HL-60 (cell line): Measurements from ENCODE around the gene CHD2.

Experiments
- DNase-seq, 2 experiments: peaks; one replicate each; pipeline ENCODE4 v3.0.0-alpha.2; 2010 to 2020; ENCODE audit warnings: low read depth in 1 of 2, low spot score in 1 of 2
- H3K27ac ChIP-seq: fragments of 250-450 bp; sonication (Bioruptor Pico); replicated peaks from 2 replicates; pipeline ENCODE4 v1.5.1; 2020; ENCODE audit warnings: mild to moderate bottlenecking, moderate library complexity
- H3K27me3 ChIP-seq: fragments of 250-450 bp; sonication (Bioruptor Pico); 2 replicates; pipeline ENCODE4 v1.5.1; 2021; ENCODE audit warnings: mild to moderate bottlenecking, moderate library complexity; ENCODE audit not compliant: insufficient read depth, poor library complexity, severe bottlenecking
- H3K4me3 ChIP-seq: replicated peaks from 2 replicates; pipeline ENCODE4 v1.5.1; 2011; ENCODE audit warnings: mild to moderate bottlenecking, control low read depth, low read length; ENCODE audit not compliant: insufficient read depth
- CTCF ChIP-seq: IDR thresholded peaks from one replicate; pipeline ENCODE4 v1.5.1; 2011; ENCODE audit warnings: low read length, control low read depth, inconsistent platforms; ENCODE audit not compliant: insufficient read depth
- GABPA ChIP-seq: IDR thresholded peaks from 2 replicates; pipeline ENCODE4 v1.6.1; 2012; ENCODE audit warnings: low read depth
- POLR2AphosphoS5 ChIP-seq: IDR thresholded peaks from 2 replicates; pipeline ENCODE4 v1.6.1; 2012; ENCODE audit warnings: low read depth
- REST ChIP-seq: IDR thresholded peaks from 2 replicates; pipeline ENCODE4 v1.6.1; 2012; ENCODE audit warnings: low read depth; ENCODE audit not compliant: insufficient replicate concordance
- SPI1 ChIP-seq: IDR thresholded peaks from 2 replicates; pipeline ENCODE4 v1.6.1; 2012; ENCODE audit warnings: low read depth, mild to moderate bottlenecking, borderline replicate concordance

The CHD2 gene

GRCh38 chr15:93046120-93046519 is 146.0 kb downstream of the CHD2 start:
- no peaks in the 10 kb centered on the region for H3K27me3 ChIP-seq
- TF ChIP-seq GABPA (no peak), POLR2AphosphoS5 (no peak), CTCF (no peak), SPI1 (no peak), REST (no peak)
- no peak for DNase-seq
- H3K4me3 ChIP-seq, result no peak overlapping the region
- H3K27ac ChIP-seq, result no peak overlapping the region

- Histone ChIP-seq H3K27me3 (no peaks in the 10 kb centered on the region), H3K4me3 (no peak overlapping the region), H3K27ac (no peak overlapping the region)
- DNase-seq, result no peak
- TF ChIP-seq REST (no peak), SPI1 (no peak), POLR2AphosphoS5 (no peak), CTCF (no peak), GABPA (no peak)
Observed at GRCh38 chr15:93046721-93047120, 146.6 kb downstream of the CHD2 start.

- Histone ChIP-seq H3K4me3 (no peak overlapping the region), H3K27me3 (no peaks in the 10 kb centered on the region), H3K27ac (no peak overlapping the region)
- TF ChIP-seq POLR2AphosphoS5 (peak; percentile 45; the same call in 1 of the 2 replicates), SPI1 (no peak)
- peak in 1 of 2 experiments; percentile 64 for DNase-seq
Observed at GRCh38 chr15:93047621-93048425, 147.7 kb downstream of the CHD2 start.

- Histone ChIP-seq H3K27ac (no peak overlapping the region), H3K27me3 (no peaks in the 10 kb centered on the region), H3K4me3 (no peak overlapping the region)
- DNase-seq, result no peak
- no peak for TF ChIP-seq POLR2AphosphoS5
- no peak for TF ChIP-seq CTCF
- TF ChIP-seq REST, result no peak
- no peak for TF ChIP-seq GABPA
- no peak for TF ChIP-seq SPI1
Observed at GRCh38 chr15:93048426-93048721, 148.2 kb downstream of the CHD2 start.
